Small intestine (tissue), 7 donors: ENCODE results near the gene KIF26B. TPM values are rescaled to one million over a fixed set of nuclear protein-coding genes. Genes with fewer than 3 reads are reported as not detected.

Experiments
- DNase-seq, 2 donors: peaks; one replicate each; pipeline versions ENCODE4 v3.0.0 to v3.0.0-alpha.2; 2013
- FAIRE-seq: peaks from 2 replicates; lab custom pipeline; 2012; peaks lifted over from hg19 to GRCh38; lab: Jason Lieb, UNC
- H3K27ac ChIP-seq, 3 donors: one replicate each; pipeline ENCODE4 v1.5.1; 2013; ENCODE audit warnings: low read length in 2 of 3, mild to moderate bottlenecking in 2 of 3, control low read depth in 1 of 3, inconsistent platforms in 1 of 3, low read depth in 1 of 3, moderate library complexity in 1 of 3
- H3K27me3 ChIP-seq, 3 donors: one replicate each; pipeline ENCODE4 v1.6.1; 2013; ENCODE audit warnings: low read length in 3 of 3, inconsistent platforms in 1 of 3; ENCODE audit not compliant: control insufficient read depth in 3 of 3, insufficient read depth in 3 of 3
- H3K36me3 ChIP-seq, 3 donors: one replicate each; pipeline ENCODE4 v1.6.1; 2013; ENCODE audit warnings: low read length in 3 of 3, inconsistent platforms in 1 of 3, low read depth in 1 of 3, mild to moderate bottlenecking in 1 of 3, moderate library complexity in 1 of 3; ENCODE audit not compliant: control insufficient read depth in 3 of 3, insufficient read depth in 2 of 3
- H3K4me1 ChIP-seq, 3 donors: one replicate each; pipeline ENCODE4 v1.6.1; 2013; ENCODE audit warnings: low read length in 2 of 3, inconsistent platforms in 1 of 3, low read depth in 1 of 3, mild to moderate bottlenecking in 1 of 3, moderate library complexity in 1 of 3; ENCODE audit not compliant: control insufficient read depth in 3 of 3, insufficient read depth in 2 of 3
- H3K4me3 ChIP-seq, 3 donors: one replicate each; pipeline ENCODE4 v1.5.1; 2013; ENCODE audit warnings: low read length in 3 of 3, control low read depth in 1 of 3, inconsistent platforms in 1 of 3, low read depth in 1 of 3, mild to moderate bottlenecking in 1 of 3, moderate library complexity in 1 of 3
- H3K9me3 ChIP-seq, 2 donors: one replicate each; pipeline ENCODE4 v1.6.1; 2013; ENCODE audit warnings: low read depth in 1 of 2, low read length in 1 of 2; ENCODE audit not compliant: control insufficient read depth in 2 of 2, insufficient read depth in 1 of 2
- WGBS, 3 donors: extraction: QIAGEN DNeasy Blood & Tissue Kit; methylation state at CpG; one replicate each; pipeline ENCODE4 v1.1.7; 2013; 5-methylcytosine and 5-hydroxymethylcytosine counted together
- polyA plus RNA-seq, 4 donors: library from polyadenylated mRNA; stranded (reverse) in 3 of 4; unstranded in 1 of 4; fragments of 200-250 nt in 3 of 4; fragments of 120-200 nt in 1 of 4; gene quantifications; one replicate each; pipeline versions ENCODE4 v1.2.1 to v1.2.3, GENCODE V29; 2013
- donor health status: healthy with polysubstance abuse.
- donor health status: control.
- donor health status: control.
- donor health status: Bipolar disorder and iron deficiency.
- donor health status: healthy.

The KIF26B gene
- polyA plus RNA-seq, 4 donors = 0.27 to 4.0 (median 1.3) TPM; not detected in 1

DNA sequence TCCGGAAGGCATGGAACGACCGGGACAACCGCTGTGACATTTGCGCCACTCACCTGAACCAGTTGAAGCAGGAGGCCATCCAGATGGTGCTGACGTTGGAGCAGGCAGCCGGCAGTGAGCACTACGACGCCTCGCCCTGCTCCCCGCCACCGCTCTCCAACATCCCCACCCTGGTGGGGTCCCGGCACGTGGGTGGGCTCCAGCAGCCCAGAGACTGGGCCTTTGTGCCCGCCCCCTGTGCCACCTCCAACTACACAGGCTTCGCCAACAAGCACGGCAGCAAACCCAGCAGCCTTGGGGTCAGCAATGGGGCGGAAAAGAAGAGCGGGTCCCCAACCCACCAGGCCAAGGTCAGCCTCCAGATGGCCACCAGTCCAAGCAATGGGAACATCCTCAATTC is 212.1 kb downstream of the KIF26B start:
- Histone ChIP-seq H3K4me1 (peaks cover 0 to 7% (median 0%) of the 10 kb centered on the region in 3 donors), H3K27ac (no peak overlapping the region), H3K36me3 (peaks cover 0 to 13% (median 0%) of the 10 kb centered on the region in 3 donors), H3K4me3 (no peak overlapping the region), H3K27me3 (no peaks in the 10 kb centered on the region), H3K9me3 (peaks cover 0 to 5% of the 10 kb centered on the region in 2 donors)
- FAIRE-seq (no peak), DNase-seq (no peak)
- WGBS, 3 donors = 94 to 96% (median 95%) methylated on average over 17 to 19 of the region's 19 CpGs

DNA sequence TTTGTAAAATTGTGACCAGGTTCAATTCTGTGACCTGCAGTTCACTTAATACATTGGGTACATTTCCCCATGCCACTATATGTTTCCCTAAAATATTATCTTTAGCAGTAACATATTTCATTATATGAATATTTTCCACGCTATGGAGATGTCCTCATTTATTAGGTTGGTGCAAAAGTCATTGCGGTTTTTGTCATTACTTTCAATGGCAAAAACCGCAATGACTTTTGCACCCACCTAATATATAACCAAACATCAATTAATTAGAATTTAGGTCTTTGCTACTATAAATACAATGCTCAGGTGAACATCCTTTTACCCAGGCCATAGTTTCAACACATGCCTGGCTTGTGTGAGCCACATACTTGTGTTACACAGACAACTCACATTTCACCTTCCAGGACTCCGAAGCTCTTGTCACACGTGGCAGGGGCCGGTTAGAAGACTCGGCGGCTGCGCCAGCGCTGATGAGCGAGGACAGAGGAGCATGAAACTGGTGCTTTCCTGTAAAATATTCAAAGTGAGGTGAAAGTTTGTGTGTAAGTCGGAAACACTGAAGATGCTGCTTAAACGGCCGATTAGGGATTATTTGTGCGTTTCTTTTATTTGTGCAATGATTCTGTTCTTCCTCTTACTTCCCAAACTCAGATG is 215.5 kb downstream of the KIF26B start:
- Histone ChIP-seq H3K36me3 (peaks cover 0 to 13% (median 0%) of the 10 kb centered on the region in 3 donors), H3K4me1 (peaks cover 0 to 2% (median 0%) of the 10 kb centered on the region in 3 donors), H3K27me3 (no peaks in the 10 kb centered on the region), H3K9me3 (peaks cover 0 to 9% of the 10 kb centered on the region in 2 donors), H3K27ac (no peak overlapping the region), H3K4me3 (no peak overlapping the region)
- FAIRE-seq (no peak), DNase-seq (no peak)
- 92 to 93% (median 93%) methylated on average over 15 of the region's 15 CpGs for WGBS, 3 donors

DNA sequence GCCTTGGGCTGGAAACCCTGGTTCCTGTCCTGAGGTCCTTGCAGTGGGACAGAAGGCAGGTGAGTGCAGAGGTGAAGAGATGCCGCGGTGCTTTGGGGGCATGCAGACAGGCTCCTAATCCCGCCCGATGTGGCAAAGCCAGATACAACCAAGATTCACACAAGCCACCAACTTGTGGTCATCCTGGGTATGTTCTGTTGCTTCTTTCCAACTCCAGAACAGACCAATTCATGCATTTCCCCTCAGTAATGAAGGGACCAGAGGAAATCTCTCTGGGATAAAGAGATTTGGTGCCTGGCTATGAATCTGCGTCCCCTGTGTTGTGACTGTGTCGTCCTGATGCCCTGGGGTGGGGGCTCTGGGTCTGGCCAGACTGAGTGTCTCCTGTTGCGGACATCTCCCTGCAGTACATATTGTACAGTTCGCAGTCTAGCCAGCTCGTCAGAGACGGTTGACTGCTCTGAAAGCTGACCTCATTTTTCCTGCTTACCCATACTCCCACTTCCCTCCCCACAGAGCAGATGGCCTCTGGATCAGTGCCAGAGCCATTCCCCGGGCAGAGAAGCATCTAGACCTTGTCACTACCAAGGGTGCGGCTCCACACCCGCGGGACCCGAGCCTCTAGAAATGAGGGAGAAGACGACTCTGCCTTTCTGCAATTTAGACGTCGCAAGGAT is 216.3 kb downstream of the KIF26B start:
- DNase-seq = peak; percentile 13 to 21

DNA sequence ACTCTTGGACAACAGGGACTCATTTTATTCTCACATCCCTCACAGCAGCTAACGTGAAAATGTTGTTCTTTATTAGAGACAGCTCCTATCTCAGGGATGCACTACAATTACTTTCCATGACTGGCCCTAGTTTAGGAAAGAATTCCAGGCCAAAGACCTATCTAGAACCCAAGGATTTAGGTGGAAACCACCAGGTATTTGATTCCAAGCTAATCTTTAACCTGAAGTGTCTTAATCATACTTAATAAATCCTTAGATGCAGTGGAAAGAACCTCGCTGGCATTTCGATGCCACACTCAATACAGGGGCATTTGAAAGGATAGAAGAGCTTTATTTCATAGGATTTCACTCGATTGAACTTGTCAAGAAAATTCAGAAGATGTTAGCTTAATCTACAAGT is 218.3 kb downstream of the KIF26B start:
- FAIRE-seq (no peak), DNase-seq (no peak)
- Histone ChIP-seq H3K36me3 (peaks cover 0 to 4% (median 0%) of the 10 kb centered on the region in 3 donors), H3K4me1 (peaks cover 0 to 10% (median 0%) of the 10 kb centered on the region in 3 donors), H3K9me3 (peaks cover 0 to 9% of the 10 kb centered on the region in 2 donors), H3K4me3 (no peak overlapping the region), H3K27me3 (no peaks in the 10 kb centered on the region), H3K27ac (no peak overlapping the region)
- 83 to 91% (median 90%) methylated on average over 4 of the region's 4 CpGs for WGBS, 3 donors

More for the DNA sequence above, 216.3 kb downstream of the KIF26B start:
- 72 to 78% (median 75%) methylated on average over 18 of the region's 18 CpGs for WGBS, 3 donors
- Histone ChIP-seq H3K4me3 (no peak overlapping the region), H3K9me3 (peaks cover 0 to 9% of the 10 kb centered on the region in 2 donors), H3K27me3 (no peaks in the 10 kb centered on the region), H3K4me1 (peaks cover 0 to 7% (median 0%) of the 10 kb centered on the region in 3 donors), H3K36me3 (peaks cover 0 to 13% (median 0%) of the 10 kb centered on the region in 3 donors), H3K27ac (no peak overlapping the region)
- no peak for FAIRE-seq

DNA sequence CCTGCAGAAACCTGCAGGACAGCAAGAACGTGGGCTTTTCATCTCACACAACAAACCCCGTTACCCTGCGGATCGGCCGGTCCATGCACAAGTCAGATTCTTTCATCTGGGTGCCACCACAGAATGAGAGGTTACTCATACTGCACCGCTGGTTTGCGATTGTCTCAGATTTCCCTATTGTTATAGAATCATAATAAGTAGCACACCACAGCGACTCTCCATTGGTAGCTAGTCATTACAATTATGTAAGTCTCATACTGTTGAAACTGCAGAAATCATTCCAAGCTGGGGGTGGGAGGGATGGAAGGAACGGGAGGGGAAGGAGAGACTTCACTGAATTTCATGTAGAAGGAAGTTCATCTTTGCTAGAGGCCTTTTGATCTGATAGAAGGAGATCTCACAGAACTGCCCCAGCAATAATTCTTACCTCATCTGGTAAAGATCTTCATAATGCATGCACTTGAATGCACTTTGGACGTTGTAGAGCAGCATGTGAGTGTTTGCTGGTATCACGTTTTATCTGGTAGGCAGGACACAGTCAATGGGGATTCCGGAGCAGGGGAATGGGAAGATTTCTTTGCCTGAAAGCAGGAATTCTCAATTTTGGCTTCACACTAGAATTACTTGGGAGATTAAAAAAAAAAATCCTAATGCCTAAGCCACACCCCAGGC is 221.1 kb downstream of the KIF26B start:
- DNase-seq = peak; percentile 69 to 75
- FAIRE-seq = no peak
- Histone ChIP-seq H3K27me3 (no peaks in the 10 kb centered on the region), H3K4me3 (no peak overlapping the region), H3K4me1 (peaks cover 0 to 10% (median 0%) of the 10 kb centered on the region in 3 donors), H3K9me3 (peaks cover 0 to 9% of the 10 kb centered on the region in 2 donors), H3K27ac (peak overlapping the region in 1 of 3 donors; percentile 34), H3K36me3 (no peaks in the 10 kb centered on the region)
- 57 to 78% (median 65%) methylated on average over 12 of the region's 12 CpGs for WGBS, 3 donors

DNA sequence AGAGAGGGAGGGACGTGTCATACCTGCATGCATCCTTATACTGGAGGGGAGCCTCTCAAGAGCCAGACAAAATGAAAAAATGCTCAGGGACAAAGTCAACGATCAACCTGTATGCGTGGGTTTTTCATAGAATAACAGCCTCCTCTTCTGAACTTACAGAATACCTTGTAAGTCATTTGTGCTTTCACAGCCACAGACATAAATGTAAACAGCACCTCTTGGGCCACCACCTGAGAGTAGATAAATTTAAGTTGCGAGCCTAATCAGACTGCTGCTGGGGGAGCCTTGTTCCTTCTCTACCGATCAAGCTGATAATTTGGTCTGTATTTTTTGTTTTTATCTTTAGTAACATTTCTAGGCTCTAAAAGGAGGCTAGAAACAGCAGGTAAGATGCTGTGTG is 223.1 kb downstream of the KIF26B start:
- no peaks in the 10 kb centered on the region for H3K9me3 ChIP-seq
- H3K4me3 ChIP-seq = no peak overlapping the region
- no peaks in the 10 kb centered on the region for H3K36me3 ChIP-seq
- WGBS, 3 donors = 72 to 90% (median 81%) methylated on average over 5 of the region's 5 CpGs
- H3K27ac ChIP-seq = no peak overlapping the region
- no peaks in the 10 kb centered on the region for H3K27me3 ChIP-seq
- H3K4me1 ChIP-seq = peaks cover 0 to 10% (median 0%) of the 10 kb centered on the region in 3 donors
- DNase-seq (no peak), FAIRE-seq (no peak)

DNA sequence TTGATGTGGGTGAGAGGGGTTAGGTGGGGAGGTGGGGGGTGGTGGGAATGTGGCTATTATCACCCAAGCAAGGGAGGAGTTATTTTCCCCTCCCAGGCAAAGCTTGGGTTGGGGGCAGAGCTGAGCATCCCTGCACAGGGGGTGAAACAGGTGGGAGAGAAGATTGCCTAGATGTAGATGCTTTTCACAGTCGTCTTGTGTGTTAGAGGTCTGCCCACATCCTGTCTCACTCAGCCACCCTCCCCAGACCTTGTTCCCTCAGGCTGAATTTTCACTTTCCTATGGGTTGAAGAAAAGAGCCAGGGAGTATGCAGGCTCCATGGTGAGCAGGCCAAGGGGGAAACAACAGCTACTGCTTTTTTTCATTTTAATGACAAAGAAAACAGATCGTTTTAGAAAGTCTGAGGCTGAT is 223.5 kb downstream of the KIF26B start:
- Histone ChIP-seq H3K27ac (no peak overlapping the region), H3K4me3 (no peak overlapping the region), H3K36me3 (no peaks in the 10 kb centered on the region), H3K9me3 (no peaks in the 10 kb centered on the region), H3K4me1 (peaks cover 0 to 10% (median 0%) of the 10 kb centered on the region in 3 donors), H3K27me3 (no peaks in the 10 kb centered on the region)
- DNase-seq = no peak
- WGBS, 3 donors = 45 to 70% (median 54%) methylated on average over 2 of the region's 2 CpGs
- FAIRE-seq = no peak

DNA sequence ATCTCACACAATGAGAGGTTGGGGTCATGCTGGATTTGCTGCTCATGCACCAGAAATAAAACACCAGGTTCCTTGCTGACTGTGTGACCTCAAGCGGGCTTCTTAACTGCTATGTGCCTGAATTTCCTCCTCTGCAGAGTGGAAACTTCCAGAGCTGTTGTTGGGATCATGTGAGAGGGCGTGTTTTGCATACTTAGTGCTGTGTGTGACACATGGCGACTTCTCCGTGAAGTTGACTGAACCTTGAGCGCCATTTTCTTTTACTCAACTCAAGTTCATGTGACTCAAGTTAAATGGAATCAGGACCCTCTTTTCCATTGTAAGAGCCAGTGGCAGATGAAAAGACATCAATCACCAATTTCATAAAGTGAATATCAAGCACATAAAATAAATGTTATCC is 224.0 kb downstream of the KIF26B start:
- Histone ChIP-seq H3K27me3 (no peaks in the 10 kb centered on the region), H3K4me3 (no peak overlapping the region), H3K9me3 (no peaks in the 10 kb centered on the region), H3K36me3 (no peaks in the 10 kb centered on the region), H3K4me1 (peaks cover 0 to 13% (median 0%) of the 10 kb centered on the region in 3 donors), H3K27ac (no peak overlapping the region)
- WGBS, 3 donors = 94 to 97% (median 94%) methylated on average over 5 of the region's 5 CpGs
- no peak for DNase-seq
- FAIRE-seq = no peak
